Measurements from ENCODE around the gene NMUR1.

NMUR1 gene

GRCh38 chr2:231539991-231540390, 9.7 kb upstream of the NMUR1 start:
- no peak for TF ChIP-seq CTCF (conservative IDR thresholded peaks at IDR 0.05; ENCODE audit: low read length)
- no peak for DNase-seq (ENCODE audit: low read depth)
- no peak overlapping the region for H3K4me3 ChIP-seq (ENCODE audit: low read length)

GRCh38 chr2:231535961-231536360, 5.7 kb upstream of the NMUR1 start:
- DNase-seq (ENCODE audit: low read depth) = no peak
- H3K4me3 ChIP-seq (ENCODE audit: low read length) = no peak overlapping the region
- TF ChIP-seq CTCF (conservative IDR thresholded peaks at IDR 0.05; ENCODE audit: low read length) = no peak

- H3K4me3 ChIP-seq (ENCODE audit: low read length) = no peak overlapping the region
- no peak for DNase-seq (ENCODE audit: low read depth)
- TF ChIP-seq CTCF (conservative IDR thresholded peaks at IDR 0.05; ENCODE audit: low read length) = no peak
Measured at GRCh38 chr2:231533777-231534125, 3.5 kb upstream of the NMUR1 start.

- TF ChIP-seq CTCF (conservative IDR thresholded peaks at IDR 0.05; ENCODE audit: low read length) = no peak
- DNase-seq (ENCODE audit: low read depth) = no peak
- H3K4me3 ChIP-seq (ENCODE audit: low read length) = no peak overlapping the region
Measured at GRCh38 chr2:231533086-231533776, 3.0 kb upstream of the NMUR1 start.

GRCh38 chr2:231532756-231533035, 2.5 kb upstream of the NMUR1 start:
- TF ChIP-seq CTCF (conservative IDR thresholded peaks at IDR 0.05; ENCODE audit: low read length) = no peak
- no peak overlapping the region for H3K4me3 ChIP-seq (ENCODE audit: low read length)
- DNase-seq (ENCODE audit: low read depth) = no peak

- TF ChIP-seq CTCF (conservative IDR thresholded peaks at IDR 0.05; ENCODE audit: low read length) = no peak
- peak; percentile 11 for DNase-seq (ENCODE audit: low read depth)
Measured at GRCh38 chr2:231531883-231532755, 1.9 kb upstream of the NMUR1 start.

GRCh38 chr2:231531466-231531865, 1.2 kb upstream of the NMUR1 start:
- no peak for DNase-seq (ENCODE audit: low read depth)
- no peak for TF ChIP-seq CTCF (conservative IDR thresholded peaks at IDR 0.05; ENCODE audit: low read length)
- H3K4me3 ChIP-seq (ENCODE audit: low read length) = no peak overlapping the region

More at GRCh38 chr2:231531883-231532755, 1.9 kb upstream of the NMUR1 start:
- H3K4me3 ChIP-seq (ENCODE audit: low read length) = no peak overlapping the region
